ENCODE measurements around the gene VIPAS39.

GRCh38 chr14:77502109-77502782 lies 44.8 kb upstream of the VIPAS39 start:
- TF ChIP-seq EP300 (IDR thresholded peaks at IDR 0.05) (no peak), POLR2AphosphoS5 (IDR thresholded peaks at IDR 0.05) (no peak), POLR2A (IDR thresholded peaks at IDR 0.05) (no peak)
- TF ChIP-seq, protein P1, sequence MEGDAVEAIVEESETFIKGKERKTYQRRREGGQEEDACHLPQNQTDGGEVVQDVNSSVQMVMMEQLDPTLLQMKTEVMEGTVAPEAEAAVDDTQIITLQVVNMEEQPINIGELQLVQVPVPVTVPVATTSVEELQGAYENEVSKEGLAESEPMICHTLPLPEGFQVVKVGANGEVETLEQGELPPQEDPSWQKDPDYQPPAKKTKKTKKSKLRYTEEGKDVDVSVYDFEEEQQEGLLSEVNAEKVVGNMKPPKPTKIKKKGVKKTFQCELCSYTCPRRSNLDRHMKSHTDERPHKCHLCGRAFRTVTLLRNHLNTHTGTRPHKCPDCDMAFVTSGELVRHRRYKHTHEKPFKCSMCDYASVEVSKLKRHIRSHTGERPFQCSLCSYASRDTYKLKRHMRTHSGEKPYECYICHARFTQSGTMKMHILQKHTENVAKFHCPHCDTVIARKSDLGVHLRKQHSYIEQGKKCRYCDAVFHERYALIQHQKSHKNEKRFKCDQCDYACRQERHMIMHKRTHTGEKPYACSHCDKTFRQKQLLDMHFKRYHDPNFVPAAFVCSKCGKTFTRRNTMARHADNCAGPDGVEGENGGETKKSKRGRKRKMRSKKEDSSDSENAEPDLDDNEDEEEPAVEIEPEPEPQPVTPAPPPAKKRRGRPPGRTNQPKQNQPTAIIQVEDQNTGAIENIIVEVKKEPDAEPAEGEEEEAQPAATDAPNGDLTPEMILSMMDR (IDR thresholded peaks at IDR 0.05), result no peak

Data from gastroesophageal sphincter (tissue), 3 donors.